Measurements from ENCODE around the gene BRD3OS.

DNA sequence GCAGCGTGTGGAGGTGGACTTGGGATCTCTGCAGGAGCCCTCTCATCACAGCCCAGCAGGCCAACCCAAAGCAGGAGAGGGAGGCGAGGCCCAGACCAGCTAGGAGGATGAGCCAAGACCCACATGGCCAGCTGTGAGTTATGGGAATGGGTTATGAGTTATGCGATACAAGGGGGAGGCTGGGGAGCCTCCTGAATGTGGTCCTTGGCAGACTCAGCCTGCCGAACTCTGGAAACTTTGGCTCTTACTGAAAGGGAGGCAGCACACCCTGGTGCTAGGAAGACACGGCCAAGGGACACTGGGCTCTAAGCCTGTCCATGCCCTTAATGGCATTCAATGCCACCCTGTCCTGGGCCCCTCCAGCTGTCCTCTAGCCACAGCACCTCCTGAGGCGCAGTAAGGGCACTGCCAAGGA is 25.4 kb upstream of the BRD3OS start:
- TF ChIP-seq, protein P1, sequence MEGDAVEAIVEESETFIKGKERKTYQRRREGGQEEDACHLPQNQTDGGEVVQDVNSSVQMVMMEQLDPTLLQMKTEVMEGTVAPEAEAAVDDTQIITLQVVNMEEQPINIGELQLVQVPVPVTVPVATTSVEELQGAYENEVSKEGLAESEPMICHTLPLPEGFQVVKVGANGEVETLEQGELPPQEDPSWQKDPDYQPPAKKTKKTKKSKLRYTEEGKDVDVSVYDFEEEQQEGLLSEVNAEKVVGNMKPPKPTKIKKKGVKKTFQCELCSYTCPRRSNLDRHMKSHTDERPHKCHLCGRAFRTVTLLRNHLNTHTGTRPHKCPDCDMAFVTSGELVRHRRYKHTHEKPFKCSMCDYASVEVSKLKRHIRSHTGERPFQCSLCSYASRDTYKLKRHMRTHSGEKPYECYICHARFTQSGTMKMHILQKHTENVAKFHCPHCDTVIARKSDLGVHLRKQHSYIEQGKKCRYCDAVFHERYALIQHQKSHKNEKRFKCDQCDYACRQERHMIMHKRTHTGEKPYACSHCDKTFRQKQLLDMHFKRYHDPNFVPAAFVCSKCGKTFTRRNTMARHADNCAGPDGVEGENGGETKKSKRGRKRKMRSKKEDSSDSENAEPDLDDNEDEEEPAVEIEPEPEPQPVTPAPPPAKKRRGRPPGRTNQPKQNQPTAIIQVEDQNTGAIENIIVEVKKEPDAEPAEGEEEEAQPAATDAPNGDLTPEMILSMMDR (IDR thresholded peaks at IDR 0.05): no peak
- no peak for TF ChIP-seq TCF7 (CRISPR knock-in tag; IDR thresholded peaks at IDR 0.05; ENCODE audit: low read depth)
- no peak for TF ChIP-seq FOXP1 (CRISPR knock-in tag; IDR thresholded peaks at IDR 0.05; ENCODE audit: borderline replicate concordance)
- no peak for TF ChIP-seq TP53 (CRISPR knock-in tag; IDR thresholded peaks at IDR 0.05)
- no peak for TF ChIP-seq ZNF416 (CRISPR knock-in tag; IDR thresholded peaks at IDR 0.05)
- TF ChIP-seq, protein P2, sequence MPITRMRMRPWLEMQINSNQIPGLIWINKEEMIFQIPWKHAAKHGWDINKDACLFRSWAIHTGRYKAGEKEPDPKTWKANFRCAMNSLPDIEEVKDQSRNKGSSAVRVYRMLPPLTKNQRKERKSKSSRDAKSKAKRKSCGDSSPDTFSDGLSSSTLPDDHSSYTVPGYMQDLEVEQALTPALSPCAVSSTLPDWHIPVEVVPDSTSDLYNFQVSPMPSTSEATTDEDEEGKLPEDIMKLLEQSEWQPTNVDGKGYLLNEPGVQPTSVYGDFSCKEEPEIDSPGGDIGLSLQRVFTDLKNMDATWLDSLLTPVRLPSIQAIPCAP (CRISPR knock-in tag; IDR thresholded peaks at IDR 0.05): no peak
- no peak for TF ChIP-seq SP1 (CRISPR knock-in tag; conservative IDR thresholded peaks at IDR 0.05)
- TF ChIP-seq NR1H2 (CRISPR knock-in tag; IDR thresholded peaks at IDR 0.05): no peak
- TF ChIP-seq, protein P3, sequence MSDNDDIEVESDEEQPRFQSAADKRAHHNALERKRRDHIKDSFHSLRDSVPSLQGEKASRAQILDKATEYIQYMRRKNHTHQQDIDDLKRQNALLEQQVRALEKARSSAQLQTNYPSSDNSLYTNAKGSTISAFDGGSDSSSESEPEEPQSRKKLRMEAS (CRISPR knock-in tag; IDR thresholded peaks at IDR 0.05): no peak
- TF ChIP-seq ZNF263 (CRISPR knock-in tag; IDR thresholded peaks at IDR 0.05; ENCODE audit: low read depth): no peak

Data from WTC11 (cell line).